Type B pancreatic cell (in vitro differentiated cells): ENCODE data around the gene AFF3. TPM values are rescaled to one million over a fixed set of nuclear protein-coding genes. Genes with fewer than 3 reads are reported as not detected.

Experiments used
- DNase-seq: peaks from one replicate; pipeline ENCODE4 v3.0.0; 2021; ENCODE audit warnings: mixed read lengths; ENCODE audit not compliant: unreplicated experiment; ENCODE audit errors: extremely low spot score
- H3K27ac Mint-ChIP-seq: 2 replicates; pipeline ENCODE4 v1.8.0; 2021; ENCODE audit warnings: mild to moderate bottlenecking, mixed read lengths
- H3K27me3 Mint-ChIP-seq: 2 replicates; pipeline ENCODE4 v1.8.0; 2021; ENCODE audit warnings: mixed read lengths
- H3K36me3 Mint-ChIP-seq: 2 replicates; pipeline ENCODE4 v1.8.0; 2021; ENCODE audit warnings: mixed read lengths
- H3K4me1 Mint-ChIP-seq: one replicate; pipeline ENCODE4 v1.8.0; 2021; ENCODE audit warnings: mixed read lengths; ENCODE audit not compliant: unreplicated experiment
- H3K4me3 Mint-ChIP-seq: 2 replicates; pipeline ENCODE4 v1.8.0; 2021; ENCODE audit warnings: mild to moderate bottlenecking, mixed read lengths
- H3K9me3 Mint-ChIP-seq: 2 replicates; pipeline ENCODE4 v1.8.0; 2021; ENCODE audit warnings: mixed read lengths
- CTCF ChIP-seq: fragments of 200-600 bp; sonication (generic); conservative IDR thresholded peaks from 2 replicates; pipeline ENCODE4 v1.5.0; 2021; ENCODE audit warnings: antibody characterized with exemption, mild to moderate bottlenecking
- total RNA-seq: library from RNA; stranded (reverse); gene quantifications from 2 replicates; pipeline ENCODE4 v1.2.1, GENCODE V29; 2021; ENCODE audit warnings: low replicate concordance

The AFF3 gene
- total RNA-seq, 1 donor from 2014 or later = 29.2 TPM

- H3K9me3 Mint-ChIP-seq = no peaks in the 10 kb centered on the region
- H3K4me1 Mint-ChIP-seq = peaks cover 15% of the 10 kb centered on the region
- H3K36me3 Mint-ChIP-seq = no peaks in the 10 kb centered on the region
- no peak for DNase-seq
- no peak for TF ChIP-seq CTCF
- no peak overlapping the region for H3K4me3 Mint-ChIP-seq
- H3K27me3 Mint-ChIP-seq = peaks cover 18% of the 10 kb centered on the region
- H3K27ac Mint-ChIP-seq = no peak overlapping the region
Observed at GRCh38 chr2:99836690-99837605, 305.4 kb downstream of the AFF3 start.

- Mint-ChIP-seq H3K27me3 (peaks cover 11% of the 10 kb centered on the region), H3K9me3 (peaks cover 5% of the 10 kb centered on the region), H3K4me3 (no peak overlapping the region), H3K4me1 (peaks cover 15% of the 10 kb centered on the region), H3K36me3 (peaks cover 5% of the 10 kb centered on the region), H3K27ac (no peak overlapping the region)
- DNase-seq = no peak
- TF ChIP-seq CTCF = no peak
Observed at GRCh38 chr2:99834426-99834825, 308.0 kb downstream of the AFF3 start.

DNA sequence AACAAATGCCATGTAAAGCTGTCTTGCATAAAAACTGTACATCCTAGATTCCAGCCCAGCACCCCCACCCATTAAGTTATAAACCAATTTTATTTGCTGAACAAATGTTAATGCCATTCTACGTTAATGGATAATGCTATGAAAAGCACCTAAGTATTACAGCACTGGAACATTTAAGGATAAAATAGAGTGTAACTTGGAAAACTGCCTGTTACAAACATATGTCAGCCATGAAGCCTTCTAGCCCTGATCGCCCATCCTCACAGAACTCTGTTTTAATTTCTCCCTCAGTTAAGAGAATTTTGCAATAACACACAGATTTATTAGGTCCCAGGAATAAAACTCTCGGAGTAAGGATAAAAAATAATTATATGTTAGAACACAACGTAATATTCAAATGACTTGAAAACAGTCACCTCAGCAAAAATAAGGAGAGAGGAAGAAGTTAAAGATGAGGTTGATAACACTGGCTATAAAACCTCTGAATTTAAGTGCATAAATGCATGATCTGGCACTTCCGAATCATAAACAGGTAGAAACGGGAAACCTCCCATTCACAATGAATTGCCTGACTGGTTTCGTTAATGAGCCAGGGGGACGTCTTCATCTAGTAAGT is 308.7 kb downstream of the AFF3 start:
- Mint-ChIP-seq H3K9me3 (peaks cover 8% of the 10 kb centered on the region), H3K4me1 (peaks cover 15% of the 10 kb centered on the region), H3K27ac (no peak overlapping the region), H3K4me3 (no peak overlapping the region), H3K36me3 (peaks cover 6% of the 10 kb centered on the region), H3K27me3 (peaks cover 11% of the 10 kb centered on the region)
- DNase-seq = no peak
- no peak for TF ChIP-seq CTCF

DNA sequence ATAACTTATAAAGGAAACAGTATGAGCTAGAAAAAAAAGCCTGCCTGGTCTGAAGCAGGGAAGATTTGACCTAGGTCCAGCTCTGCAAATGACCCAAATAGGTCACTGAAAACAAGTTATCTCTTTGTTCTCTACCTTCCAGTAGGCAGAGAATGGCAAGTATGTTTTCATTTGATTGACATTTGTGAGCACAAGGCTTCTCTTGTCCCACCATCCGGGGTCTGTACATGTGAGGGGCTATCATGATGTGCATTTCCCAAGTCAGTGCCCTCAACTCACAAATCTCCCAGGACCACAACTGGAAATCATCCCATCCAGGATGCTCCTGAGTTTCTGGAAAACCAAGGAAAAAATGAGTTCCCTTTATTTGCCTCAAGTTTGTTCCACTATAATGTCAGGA is 309.5 kb downstream of the AFF3 start:
- H3K9me3 Mint-ChIP-seq = peaks cover 8% of the 10 kb centered on the region

GRCh38 chr2:99831772-99832171 is 310.6 kb downstream of the AFF3 start:
- no peak for DNase-seq
- Mint-ChIP-seq H3K4me3 (no peak overlapping the region), H3K36me3 (peaks cover 6% of the 10 kb centered on the region), H3K27me3 (peaks cover 14% of the 10 kb centered on the region), H3K4me1 (peaks cover 8% of the 10 kb centered on the region), H3K27ac (no peak overlapping the region), H3K9me3 (peaks cover 8% of the 10 kb centered on the region)
- TF ChIP-seq CTCF = no peak

More for the DNA sequence above, 309.5 kb downstream of the AFF3 start:
- Mint-ChIP-seq H3K27ac (no peak overlapping the region), H3K27me3 (peaks cover 9% of the 10 kb centered on the region), H3K4me3 (no peak overlapping the region), H3K4me1 (peaks cover 15% of the 10 kb centered on the region), H3K36me3 (peaks cover 6% of the 10 kb centered on the region)
- DNase-seq = no peak
- TF ChIP-seq CTCF = no peak
